HCEC 1CT (cell line): ENCODE data around the gene DNAJC5G.
A peak's percentile ranks its signal among the peaks of the same experiment; 100 is the strongest.
"Not testable (repeated sequence)": the region's sequence is repeated elsewhere in the genome, so short reads cannot be mapped to it uniquely, and the experiment has no call there.

ENCODE experiments used
- DNase-seq: peaks from one replicate; pipeline ENCODE4 v3.0.0-alpha.2; 2017

DNAJC5G gene

GRCh38 chr2:27255187-27255586, 20.0 kb upstream of the DNAJC5G start:
- DNase-seq: no peak

DNA sequence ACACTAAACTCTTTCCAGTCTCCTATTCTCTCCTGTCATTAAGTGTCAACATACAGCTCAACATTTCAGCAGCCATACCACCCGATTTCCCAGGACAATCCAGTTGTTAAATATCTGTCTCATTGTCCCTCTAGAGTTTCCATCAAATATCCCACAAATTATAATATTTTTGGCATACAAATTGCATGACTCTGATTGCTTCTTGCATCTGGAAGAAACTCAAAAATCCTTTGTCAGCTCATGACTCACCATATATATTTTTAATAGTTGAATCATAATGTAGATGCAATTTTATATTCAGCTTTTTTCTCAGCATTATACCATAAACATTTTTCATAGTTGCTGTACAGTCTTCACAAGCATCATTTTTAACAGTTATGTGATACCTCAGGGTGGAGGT, 19.6 kb upstream of the DNAJC5G start:
- peak; percentile 80 for DNase-seq

DNA sequence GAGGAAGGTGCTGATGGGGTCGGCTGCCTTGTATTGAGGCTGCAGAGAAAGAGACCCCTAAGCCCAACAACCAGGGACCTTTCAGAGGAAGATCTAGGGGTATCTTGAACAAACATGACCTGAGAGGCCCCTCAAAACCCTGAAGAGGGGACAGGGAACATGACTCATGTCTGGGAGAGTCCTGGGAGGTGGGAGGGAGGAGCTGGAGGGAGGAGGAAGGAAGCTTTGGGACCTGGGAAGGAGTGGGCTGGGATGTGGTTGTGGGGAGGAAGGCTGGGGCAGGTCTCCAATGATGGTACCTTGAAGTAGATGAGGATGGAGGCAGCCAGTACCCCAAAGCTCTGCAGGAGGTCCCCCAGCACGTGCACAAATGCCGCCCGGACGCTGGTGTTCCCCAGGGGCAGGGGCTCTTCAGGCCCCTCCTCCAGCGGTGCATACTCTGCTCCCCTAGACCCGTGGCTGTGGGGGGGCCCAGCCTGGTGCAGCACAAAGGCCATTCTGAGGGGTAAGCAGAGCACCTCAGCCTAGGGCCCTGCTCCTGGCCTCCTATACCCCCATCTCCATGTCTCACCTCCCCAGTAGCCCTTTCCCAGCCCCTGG, 18.3 kb upstream of the DNAJC5G start:
- no peak for DNase-seq

DNA sequence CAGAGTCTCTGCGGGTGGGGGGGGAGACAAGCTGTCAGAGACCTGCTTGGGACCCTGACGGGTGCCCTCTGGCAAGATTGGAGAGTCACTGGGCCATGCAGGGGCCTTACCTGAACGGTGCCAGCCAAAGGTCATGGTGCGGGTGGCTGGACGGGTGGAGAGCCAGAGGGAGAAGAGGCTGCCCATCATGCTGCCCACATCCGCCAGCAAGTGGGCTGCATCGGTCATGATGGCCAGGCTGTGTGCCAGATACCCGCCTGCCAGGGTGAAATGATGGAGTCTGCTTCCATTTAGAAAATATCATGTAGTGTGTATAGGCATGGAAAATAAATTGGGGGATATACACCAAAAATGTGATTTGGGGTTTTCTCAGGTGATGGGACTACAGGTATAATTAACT, 17.2 kb upstream of the DNAJC5G start:
- no peak for DNase-seq

DNA sequence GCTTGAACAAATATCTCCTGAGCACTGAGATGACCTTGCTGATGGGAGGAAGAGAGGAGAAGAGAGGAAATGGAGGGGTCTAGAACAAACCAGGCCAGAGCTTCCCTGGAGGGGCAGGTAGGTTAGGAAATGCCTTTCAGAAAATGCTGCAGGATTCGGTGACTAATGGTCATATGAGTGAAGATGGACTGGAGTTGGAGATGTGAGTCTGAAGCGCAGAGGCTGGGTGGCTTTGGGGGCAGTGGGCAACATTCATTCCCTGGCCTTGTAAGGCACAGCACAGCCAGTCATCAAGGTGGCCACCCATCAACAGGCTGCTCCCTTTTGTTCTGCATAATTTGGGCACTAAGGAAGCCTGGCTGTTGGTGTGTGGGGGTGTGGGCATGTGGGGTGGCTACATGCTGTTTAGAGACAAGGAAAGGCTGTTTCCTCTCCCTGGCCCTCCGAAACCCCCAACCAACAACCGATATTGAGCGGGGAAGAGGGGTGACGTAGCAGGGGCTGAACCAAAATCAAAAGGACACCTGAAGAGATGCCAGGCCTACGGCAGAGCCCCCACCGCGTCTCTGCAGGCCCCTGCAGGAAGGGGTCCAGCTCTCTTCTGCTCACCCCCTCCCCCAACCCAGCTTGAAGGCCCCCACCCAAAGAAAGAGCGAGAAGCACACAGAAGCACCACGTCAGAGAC, 13.8 kb upstream of the DNAJC5G start:
- no peak for DNase-seq

- DNase-seq: no peak
These were observed 13.3 kb upstream of the DNAJC5G start for GRCh38 chr2:27261926-27262298.

- peak; percentile 51 for DNase-seq
These were observed 12.6 kb upstream of the DNAJC5G start, which contains the start of gene SLC30A3 for GRCh38 chr2:27262379-27263286. Gene SLC30A3 (minus strand): TSS chr2:27263047. CDS start chr2:27262906, 141 bp downstream.

DNA sequence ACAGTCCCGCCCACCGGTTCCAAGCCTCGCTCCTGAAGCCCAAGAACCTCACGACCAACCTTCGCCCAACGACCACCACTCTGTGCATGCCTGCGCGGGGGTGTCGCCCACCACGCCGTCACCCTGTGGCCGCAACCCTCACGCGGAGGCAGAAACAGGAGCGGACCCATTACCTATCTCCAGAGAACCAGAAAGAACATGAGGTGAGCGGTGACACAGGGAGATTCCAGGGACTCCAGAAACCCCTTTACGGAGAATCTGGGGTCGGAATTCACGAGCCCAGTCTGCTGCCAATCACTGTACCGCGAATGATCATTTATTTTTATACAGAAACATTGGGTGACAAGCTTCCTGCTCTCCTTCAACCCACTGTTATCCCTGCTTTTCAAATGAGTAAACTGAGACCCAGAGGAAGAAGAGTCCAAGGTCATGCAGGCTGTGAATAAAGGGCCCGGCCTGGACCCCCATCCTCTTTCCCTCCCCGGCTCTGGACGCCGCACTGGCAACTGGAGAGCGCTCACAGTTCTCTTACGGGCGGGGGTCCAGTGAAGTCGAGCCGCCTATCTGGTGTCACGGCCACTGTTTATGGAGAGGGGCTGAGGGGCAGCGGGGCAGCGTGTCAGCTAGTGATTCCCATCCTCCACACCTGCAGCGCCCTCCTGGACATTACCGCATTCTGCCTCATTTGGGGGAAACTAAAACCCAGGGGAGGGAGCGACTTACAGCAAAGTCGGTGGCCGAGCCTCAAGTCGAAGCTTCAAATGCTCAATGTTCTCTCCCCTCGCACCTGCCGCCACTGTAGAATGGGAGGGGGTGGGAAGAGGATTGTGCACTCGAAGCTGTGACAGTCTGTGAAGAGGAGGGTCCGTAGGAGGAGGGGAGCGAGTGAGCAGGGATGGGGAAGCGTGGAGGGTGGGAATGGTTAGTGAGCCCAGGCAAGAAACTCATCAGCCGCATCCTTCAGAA, 11.7 kb upstream of the DNAJC5G start:
- no peak for DNase-seq

GRCh38 chr2:27264253-27264752, 10.9 kb upstream of the DNAJC5G start:
- no peak for DNase-seq

- DNase-seq: peak; percentile 16
These were observed 10.3 kb upstream of the DNAJC5G start for GRCh38 chr2:27264753-27265535.

DNA sequence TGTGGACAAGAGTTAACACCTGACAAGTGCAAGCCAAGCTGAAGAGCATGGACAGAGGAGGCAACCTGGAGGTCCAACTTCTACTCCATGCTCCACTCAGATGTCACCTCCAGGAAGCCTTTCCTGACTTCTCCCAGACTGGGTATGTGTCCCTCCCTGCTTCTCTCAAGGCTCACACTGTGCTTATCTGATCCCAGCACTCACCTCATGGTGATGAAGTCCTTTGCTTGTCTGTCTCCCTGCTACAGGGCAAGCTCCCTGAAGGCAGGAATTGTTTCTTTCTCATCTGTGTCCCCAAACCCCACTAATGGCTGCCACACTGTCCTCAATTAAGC, 9.7 kb upstream of the DNAJC5G start:
- no peak for DNase-seq

DNA sequence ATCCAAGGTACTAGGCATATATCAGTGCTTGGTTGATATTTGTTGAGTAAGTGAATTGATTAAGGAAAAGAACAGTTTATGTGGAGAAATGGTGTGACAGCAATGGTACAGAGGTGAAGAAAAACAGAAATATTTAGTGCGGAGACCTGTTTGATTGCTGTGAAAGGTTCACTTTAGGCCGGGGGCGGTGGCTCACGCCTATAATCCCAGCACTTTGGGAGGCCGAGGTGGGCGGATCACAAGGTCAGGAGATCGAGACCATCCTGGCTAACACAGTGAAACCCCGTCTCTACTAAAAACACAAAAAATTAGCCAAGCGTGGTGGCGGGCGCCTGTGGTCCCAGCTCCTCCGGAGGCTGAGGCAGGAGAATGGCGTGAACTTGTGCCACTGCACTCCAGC, 6.9 kb upstream of the DNAJC5G start:
- not testable (repeated sequence) for DNase-seq

GRCh38 chr2:27270131-27270530, 5.1 kb upstream of the DNAJC5G start:
- DNase-seq: no peak

GRCh38 chr2:27270670-27271069, 4.6 kb upstream of the DNAJC5G start:
- no peak for DNase-seq

- no peak for DNase-seq
These were observed 3.4 kb upstream of the DNAJC5G start for GRCh38 chr2:27271631-27272340.

- DNase-seq: not testable (repeated sequence)
These were observed 2.4 kb upstream of the DNAJC5G start for GRCh38 chr2:27272537-27273522.

GRCh38 chr2:27278010-27278409, 2.8 kb downstream of the DNAJC5G start:
- DNase-seq: no peak

DNA sequence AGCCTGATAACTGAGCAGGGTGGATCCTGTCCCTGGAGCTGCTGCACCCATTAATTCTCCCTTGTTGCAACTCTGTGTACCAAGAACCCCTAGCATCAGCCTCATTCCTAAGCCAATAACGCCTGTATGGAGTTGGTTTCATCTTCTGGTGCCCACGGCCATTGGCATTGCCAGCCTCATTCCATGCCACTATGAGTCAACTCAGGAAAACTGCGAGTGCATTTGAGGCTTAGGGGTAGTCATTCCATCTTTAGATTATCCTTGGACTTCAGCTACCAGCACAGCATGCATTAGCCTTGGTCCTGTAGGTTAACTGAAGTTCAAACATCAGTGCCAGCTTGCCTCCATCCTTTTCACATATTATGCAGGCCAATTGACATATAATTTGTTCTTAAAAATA, 5.6 kb downstream of the DNAJC5G start:
- no peak for DNase-seq

DNA sequence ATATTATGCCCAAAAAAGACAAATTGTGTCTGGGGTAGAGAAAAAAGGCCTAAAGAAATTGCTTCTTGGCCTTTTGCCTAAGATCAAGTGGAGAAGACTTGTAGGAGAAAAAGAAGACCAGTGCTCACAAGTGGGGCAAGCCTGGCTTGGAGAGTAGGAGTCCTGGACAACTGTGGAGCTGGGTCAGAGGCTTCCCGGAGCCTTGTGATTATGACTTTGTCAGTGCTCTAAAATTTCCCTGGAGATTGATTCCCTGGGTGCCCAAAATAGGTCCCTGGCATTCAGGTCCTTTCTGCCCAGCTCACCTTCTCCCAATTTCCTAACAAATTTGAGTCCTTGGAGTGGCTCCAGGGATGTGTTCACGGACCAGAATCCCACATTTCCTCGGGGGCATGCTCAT, 6.2 kb downstream of the DNAJC5G start:
- DNase-seq: no peak
